HG03520 (cell line): ENCODE data around the gene TCEA3.
"Not testable (repeated sequence)": the region's sequence is repeated elsewhere in the genome, so short reads cannot be mapped to it uniquely, and the experiment has no call there.

ENCODE experiments used
- ATAC-seq: cut with Tn5 transposase; IDR thresholded peaks from one replicate; pipeline ENCODE4 v1.9.1; 2021; ENCODE audit warnings: mild to moderate bottlenecking, moderate library complexity; ENCODE audit not compliant: unreplicated experiment

The TCEA3 gene

DNA sequence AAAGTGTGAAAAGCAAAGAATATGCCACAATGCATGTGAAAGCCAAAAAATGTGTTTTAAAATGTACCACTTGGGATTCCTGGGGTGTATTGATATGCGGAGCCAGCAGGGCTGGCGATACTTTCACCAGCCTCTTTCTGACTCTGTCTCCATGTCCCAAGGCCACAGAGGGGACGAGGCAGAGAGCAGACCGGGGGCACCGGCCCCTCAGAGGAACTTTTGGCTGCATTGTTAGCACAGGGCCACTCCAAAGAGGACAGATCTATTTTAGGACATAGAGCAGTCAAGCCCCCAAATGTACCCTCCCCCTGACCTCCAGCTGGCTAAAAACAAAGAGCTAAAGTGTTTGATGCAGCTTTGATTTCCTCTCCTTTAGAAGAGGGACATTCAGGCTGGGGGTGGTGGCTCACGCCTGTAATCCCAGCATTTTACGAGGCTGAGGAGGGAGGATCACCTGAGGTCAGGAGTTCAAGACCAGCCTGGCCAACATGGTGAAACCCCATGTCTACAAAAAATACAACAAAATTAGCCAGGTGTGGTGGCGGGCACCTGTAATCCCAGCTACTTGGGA lies 29.3 kb downstream of the TCEA3 start:
- ATAC-seq: no peak

DNA sequence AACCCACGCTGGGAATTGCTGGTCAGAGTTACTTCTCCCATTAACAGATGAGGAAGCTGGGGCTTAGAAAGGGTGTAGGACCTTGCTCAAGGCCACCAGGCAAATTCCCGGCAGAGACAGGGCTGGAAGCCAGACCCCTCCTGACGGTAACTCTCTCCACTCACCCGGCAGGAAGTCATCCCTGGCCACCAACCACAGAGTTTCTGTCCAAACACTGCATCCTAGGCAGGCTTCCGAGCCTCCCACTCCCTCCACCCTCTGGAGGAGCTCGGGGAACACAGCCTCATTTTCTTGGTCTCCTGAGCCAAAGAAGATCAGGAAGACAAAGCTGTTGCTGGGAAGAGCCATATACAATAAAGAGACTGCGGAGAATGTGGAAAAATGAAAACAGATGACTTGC lies 29.9 kb downstream of the TCEA3 start:
- ATAC-seq: no peak

DNA sequence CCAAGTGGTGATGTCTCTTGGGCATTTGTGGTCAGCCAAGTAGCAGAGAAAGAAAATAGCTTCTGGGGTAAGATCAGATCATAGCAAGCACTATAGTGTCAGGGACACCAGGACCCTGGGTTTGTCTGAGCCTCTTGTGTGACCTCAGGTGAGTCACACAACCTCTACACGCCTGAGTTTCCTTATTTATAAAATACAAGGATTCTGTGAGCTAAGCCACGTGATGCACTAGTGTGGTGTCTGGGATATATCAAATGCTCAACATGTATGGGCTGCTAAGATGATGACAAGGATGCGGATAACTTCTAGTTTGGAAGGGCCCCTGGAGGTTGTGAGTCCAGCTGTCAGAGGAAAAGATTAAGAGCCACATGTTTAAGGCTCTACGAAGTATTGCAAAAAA lies 30.4 kb downstream of the TCEA3 start:
- ATAC-seq: no peak

DNA sequence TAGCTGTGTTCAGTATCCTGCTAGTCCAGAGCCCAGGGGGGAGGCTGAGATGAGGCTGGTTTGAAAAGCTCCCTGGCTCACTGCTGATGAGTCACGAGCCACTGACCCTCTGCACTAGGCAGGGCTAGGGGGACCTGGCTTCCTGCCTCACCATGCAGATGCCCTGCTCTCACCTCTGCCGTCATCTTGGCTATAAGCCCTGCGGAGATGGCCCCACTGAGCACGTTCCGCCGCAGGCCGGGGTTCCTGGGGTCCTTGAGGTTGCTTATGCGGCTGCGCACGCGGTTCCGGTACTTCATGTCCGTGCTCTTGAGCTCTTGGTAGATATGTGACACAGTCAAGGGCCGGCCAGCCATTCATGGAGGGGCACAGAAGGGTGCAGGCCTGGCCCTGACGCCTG lies 30.8 kb downstream of the TCEA3 start:
- no peak for ATAC-seq

DNA sequence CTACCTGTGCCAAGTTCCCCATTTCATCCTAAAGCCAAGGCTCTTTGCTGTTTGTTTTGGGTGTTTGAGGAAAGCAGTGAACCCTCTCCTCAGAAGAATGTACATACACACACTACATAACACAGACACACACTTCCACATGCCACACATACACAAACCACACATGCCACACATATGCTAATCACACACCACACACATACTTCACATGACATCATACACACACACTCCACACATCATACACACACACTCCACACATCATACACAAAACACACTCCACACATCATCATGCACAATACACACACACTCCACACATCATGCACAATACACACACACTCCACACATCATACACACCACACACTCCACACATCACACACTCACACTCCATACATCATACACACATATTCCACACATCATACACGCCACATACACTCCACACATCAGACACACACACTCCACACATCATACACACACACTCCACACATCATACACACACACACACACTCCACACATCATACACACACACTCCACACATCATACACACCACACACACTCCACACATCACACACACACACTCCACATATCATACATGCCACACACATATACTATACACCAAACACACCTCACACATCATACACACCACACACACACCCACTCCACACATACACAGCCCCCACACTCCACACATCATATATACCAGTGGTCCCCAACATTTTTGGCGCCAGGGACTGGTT lies 32.3 kb downstream of the TCEA3 start:
- ATAC-seq: no peak

DNA sequence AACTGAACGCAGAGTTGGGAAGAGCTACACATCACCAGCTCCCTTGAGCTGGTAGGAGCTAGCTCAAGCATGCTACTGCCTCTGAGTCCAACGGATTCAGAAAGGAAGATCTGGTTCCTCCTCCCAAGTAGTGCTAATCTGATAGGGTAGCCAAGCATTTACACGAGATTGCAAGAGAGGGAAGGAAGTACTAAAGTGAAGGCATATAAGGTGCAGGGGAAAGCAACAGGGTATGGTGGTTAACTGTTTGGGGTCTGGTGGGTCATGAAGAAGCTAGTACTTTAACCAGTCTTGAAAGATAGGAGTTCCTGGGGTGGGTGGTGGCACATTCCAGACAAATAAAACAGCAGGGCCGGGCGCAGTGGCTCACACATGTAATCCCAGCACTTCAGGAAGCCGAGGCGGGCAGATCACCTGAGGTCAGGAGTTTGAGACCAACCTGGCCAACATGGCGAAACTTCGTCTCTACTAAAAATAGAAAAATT lies 34.7 kb downstream of the TCEA3 start:
- no peak for ATAC-seq

DNA sequence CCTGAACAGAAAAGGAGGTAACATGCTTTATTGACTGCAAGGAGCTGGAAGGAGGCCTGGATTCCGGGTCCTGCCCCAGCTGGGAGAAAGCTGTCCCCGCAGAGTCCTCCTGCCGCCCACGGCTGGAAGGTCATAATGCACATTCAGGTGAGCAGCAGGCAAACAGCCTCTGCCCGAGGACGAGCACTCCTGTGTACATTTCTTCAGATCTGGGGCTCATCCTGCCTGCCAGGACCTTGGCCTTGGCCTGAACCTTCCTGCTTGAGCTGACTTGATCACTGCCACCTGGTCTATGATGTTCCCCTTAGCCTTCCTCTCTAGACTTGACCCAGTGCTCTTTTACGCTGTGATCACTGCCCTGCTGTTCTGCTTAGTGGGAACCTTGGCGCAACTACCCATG lies 37.1 kb downstream of the TCEA3 start:
- ATAC-seq: no peak

DNA sequence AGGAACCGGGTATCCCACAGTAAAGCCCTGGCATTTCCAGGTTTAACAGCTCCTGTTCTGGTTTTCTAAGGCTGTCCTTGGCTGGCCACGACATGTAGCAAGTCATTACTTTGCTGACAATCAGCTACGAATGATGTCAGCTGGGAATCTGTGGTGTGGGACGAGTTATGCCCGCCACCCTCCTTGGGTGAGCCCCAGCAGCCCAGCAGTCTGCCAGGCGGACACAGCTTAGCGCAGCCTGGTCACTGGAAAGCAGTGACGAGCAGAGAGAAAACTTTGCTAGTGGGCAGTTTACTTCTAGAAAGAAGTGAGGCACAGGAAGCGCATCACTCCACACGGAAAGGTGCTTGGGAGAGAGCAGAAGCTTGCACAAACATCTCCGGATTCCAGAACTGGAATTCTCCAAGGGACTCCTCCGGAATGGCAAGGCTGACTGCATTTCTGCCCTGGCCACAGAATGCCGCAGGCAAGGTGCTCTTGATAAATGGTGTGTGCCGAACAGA lies 39.4 kb downstream of the TCEA3 start:
- no peak for ATAC-seq

DNA sequence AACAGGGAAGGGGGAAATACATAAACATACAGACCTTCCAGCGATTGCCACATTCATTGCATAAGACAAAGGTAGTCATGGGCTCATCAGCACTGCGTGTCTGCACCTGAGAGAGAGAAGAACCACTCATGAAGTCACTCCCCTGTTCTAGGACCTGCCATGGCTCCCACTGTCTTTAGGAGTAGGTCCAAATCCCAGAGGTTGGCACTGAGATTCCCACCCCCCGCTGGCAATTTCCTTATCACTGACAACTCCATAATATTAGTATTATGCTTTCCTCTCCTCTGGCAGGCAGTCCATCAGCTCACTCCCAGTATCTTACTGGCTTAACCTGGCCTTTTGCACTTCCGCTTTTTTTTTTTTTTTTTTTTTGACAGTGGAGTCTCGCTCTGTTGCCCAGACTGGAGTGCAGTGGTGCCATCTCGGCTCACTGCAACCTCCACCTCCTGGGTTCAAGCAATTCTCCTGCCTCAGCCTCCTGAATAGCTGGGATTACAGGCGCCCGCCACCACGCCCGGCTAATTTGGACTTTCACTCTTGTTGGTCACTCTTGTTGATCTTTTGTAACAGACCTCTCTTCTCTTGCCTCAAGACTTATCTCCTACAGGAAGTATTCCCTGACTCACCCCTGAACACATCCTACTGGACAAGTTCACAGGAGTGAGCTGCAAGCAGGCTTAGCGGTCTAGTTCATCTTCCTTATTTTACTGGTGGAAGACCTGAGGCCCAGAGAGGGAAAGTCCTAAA lies 40.1 kb downstream of the TCEA3 start:
- no peak for ATAC-seq

DNA sequence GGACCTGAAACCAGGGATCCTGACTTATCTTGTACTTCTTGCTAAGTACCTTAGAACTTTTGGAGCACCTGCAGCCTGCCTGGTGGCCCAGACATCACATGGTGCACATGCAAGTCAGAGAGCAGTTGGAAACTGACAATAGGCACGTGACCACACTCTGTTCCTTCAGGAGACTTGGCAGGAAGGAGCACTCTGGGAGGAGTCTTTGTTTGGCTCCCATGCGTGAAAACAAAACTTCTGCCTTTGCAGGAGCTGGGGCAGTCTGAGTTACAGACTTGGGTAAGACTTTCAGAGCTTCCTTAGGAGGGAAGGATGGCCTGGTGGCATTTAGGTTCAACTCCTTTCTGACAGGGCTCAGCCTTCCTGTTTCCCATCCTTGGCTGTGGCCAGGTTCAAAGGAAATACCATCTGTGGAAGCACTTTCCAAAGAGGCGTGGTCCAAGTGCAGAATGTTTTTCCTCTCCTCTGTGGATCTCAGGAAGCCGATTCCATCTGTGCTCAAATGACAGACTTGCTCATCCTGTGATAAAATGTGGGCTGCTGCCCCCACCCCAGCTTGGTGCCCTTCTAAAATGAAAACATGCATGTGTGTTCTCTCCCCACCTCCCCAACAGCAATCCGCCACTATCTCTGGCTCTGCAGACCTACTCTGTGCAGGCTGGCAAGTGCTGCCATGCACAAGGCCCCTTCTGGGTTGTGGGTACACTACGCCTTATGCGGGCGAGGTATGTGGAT lies 40.8 kb downstream of the TCEA3 start:
- ATAC-seq: no peak

DNA sequence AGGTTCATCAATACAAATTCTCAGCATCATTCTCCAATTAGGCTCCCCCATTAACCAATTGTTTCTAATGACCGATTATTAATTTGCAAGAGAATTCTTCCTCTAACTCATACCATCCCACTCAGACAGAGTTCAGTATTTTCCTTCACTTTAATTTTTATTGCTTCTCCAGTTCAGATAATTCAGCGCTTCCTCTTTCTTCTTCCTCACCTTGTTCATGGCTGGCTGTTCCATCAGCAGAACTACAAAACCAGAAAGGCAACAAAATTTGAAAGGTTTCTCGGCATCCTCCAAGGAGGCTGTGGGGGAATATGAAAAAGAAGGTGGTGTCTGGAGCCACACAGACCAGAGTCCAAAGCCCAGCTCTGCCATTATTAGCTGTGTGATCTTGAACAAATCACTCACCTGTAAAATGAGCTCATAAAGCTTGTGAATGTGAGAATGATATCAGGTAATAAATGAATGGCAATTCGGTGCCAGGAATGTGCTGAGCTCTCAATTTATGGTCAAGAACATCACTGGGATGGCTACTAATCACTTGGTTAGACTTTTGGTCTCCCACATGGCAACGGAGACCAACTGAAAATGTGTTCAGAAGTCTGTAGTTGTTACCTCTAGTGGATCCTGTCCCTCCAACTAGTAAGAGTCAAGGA lies 43.2 kb downstream of the TCEA3 start:
- no peak for ATAC-seq

DNA sequence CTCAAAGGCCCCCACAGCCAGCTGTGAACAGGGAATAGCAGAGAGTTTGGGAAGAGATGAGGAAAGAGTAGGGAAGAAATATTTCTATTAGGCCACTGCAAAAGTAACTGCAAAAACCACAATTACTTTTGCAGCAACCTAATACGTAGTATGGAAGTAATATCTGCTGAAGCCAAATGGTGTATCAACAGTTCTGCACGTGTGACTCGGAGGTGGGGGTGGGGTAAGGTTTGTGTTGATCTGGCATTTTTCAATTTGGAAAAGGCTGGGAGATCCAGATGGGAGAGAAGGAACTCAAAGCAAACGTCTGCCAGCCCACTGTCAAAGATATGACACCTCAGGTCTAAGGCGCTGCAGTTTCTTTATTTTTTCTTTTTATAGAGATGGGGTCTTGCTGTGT lies 43.8 kb downstream of the TCEA3 start:
- no peak for ATAC-seq

DNA sequence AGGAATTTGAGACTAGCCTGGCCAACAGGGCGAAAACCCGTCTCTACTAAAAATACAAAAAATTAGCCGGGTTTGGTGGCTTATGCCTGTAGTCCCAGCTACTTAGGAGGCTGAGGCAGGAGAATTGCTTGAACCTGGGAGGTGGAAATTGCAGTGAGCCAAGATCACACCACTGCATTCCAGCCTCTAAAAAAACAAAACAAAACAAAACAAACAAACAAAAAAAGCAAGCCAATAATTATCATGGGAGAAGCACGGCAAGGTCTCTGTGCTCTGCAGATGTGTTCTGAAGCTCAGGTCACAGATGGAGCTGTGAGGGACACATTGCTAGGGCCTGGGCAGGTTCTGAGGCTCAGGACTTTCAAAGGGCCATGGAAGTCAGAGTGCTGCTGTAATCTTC lies 44.3 kb downstream of the TCEA3 start:
- not testable (repeated sequence) for ATAC-seq

DNA sequence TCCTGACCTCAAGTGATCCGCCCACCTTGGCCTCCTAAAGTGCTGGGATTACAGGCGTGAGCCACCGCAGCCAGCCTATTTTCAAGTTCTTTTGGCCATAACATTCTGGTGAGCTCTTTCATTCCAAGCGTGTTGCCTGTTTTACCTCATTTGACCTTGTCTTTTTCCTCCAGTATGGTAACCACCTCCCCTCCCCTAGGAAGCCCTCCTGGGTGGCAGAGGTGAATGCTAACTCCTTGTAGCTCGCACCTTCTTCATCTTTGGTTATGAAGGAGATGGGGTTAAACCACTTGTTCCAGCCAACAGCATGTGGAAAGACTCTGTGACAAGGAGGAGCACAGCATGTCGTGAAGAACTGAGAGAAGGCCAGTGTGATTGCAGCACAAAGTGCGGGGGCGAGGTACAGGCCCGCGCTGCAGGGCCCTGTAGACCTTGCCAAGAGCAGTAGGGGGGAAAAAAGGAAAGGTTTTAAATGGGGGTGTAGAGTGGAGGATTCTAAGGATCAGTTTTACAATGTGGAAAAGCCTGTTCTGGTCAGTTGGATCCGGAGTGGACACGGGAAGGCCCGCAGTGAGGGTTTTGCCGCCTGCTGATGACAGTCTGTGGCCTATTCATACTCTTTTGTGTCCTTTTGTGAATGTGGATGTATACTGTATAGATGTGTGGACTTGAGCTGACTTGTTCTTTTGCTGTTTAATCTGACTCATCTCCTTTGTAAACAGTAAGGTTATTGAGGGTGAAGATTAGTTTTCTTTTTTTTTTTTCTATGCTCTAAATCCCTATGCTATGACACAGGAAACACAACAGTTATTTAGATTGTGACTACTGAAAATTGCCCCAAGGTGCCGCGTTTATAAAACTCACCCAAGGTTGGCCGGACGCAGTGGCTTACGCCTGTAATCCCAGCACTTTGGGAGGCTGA lies 47.4 kb downstream of the TCEA3 start:
- no peak for ATAC-seq

DNA sequence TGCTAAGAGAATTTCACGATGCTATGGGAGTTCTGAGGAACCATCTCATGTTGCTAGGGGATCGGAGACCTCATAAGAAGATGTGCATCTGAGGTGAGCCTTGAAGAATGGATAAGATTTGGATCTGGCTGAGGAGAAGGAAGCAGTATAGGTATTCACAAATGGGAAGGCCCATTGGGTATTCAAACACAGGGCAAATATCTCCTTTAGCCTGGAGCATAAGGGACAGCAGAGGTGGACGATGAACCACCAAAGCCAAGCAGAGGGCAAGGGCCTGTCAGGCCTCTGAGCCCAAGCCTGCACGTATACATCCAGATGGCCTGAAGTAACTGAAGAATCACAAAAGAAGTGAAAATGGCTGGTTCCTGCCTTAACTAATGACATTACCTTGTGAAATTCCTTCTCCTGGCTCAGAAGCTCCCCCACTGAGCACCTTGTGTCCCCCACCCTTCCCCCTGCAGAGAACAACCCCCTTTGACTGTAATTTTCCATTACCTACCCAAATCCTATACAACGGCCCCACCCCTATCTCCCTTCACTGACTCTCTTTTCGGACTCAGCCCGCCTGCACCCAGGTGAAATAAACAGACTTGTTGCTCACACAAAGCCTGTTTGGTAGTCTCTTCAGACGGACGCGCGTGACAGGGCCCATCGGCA lies 50.3 kb downstream of the TCEA3 start:
- not testable (repeated sequence) for ATAC-seq

DNA sequence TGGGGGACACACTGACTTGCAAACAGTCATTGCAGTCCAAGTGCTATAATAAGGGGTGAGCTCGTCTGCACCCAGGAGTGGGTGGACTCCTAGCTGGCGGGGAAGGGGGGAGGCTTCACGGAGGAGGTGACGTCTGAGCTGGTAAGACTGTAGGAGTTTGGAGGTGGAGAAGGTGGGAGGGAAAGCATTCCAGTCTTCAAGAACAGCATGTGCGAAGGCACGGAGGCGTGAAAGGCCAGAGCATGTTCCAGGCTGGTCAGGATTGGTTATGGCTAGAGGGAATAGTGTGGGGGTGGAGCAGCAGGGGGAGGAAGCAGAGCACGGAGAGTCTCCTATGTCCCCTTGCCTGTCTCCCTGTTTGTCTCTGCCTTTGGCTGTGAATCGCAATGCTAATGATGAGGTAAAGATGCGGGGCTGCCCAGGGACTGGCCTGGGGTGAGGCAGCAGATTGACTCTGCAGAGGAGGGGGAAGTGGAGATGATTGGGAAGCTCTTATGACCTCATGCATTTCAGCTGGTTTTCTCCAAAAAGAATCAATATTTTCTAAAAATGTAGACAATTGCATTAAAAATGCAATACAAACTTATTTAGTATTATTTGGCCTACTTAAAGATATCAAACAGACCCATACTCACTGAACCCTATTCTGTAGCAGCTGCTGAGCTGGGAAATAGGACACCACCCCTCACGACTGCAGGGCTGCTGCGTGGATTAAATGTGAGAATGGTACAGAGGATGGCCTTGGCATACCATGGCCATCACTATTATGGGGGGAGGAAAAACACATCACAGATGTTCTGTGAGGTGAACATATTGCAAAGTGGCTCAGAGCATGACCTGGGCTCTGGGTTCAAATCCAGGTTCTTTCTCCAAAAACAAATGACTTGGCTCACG lies 52.3 kb downstream of the TCEA3 start:
- ATAC-seq: no peak

DNA sequence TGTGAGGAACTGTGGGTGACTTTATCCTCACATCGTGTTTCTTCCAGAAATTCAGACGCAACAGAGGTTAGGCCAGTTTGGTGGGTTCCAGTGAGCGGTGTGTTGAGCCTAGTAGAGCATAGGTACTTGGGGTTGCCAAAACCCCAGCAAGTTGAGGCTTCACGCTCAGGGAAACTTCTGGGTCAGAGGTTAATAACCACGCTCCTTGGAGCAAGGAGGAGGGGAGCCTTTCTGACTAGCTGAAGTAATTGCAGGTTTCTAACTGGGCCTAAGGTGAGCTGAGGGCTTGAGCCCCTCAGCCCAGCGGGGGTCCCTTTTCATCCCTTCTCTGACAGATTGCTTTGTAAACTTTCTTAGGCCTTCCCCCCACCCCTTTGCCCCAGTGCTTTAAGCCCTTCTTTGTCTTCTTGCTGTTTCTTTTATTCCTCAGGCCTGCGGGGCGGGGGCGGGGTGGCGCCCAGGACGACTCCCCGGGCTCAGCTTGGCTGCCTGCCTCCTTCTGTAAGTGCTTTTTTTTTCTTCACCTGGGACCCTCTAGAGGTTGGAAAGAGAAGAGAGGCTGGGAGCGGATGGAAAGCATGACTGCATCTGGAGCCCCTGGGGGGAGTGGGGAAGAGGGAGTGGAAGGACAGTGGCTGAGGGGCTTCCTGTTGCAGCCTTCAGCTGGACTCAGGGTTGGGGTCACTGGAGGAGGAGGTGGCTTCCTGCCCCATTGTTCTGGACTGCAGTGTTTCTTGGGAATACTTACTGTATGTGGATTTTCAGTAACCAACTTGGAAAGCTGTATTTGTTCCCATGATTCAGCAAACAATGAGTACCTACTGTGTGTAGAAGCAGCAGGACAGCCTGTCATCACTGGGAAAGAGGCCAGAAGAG lies 53.6 kb downstream of the TCEA3 start:
- ATAC-seq: no peak
